Sigmoid colon (tissue), 4 donors: ENCODE results near the gene RASSF5.

ENCODE experiments used
- CTCF ChIP-seq, 4 experiments: fragments of 450-650 bp in 3 of 4; fragments of 200-600 bp in 1 of 4; IDR thresholded peaks; one replicate each; pipeline ENCODE4 v1.5.1; 2016 to 2019; ENCODE audit warnings: antibody characterized with exemption in 4 of 4, mild to moderate bottlenecking in 3 of 4, moderate library complexity in 2 of 4
- EP300 ChIP-seq, 4 donors: sonication (generic); formaldehyde crosslinking; IDR thresholded peaks; one replicate each; pipeline ENCODE4 v1.6.1; 2017; ENCODE audit warnings: antibody characterized with exemption in 4 of 4
- POLR2A ChIP-seq, 2 donors: fragments of 450-650 bp; IDR thresholded peaks; one replicate each; pipeline ENCODE4 v1.6.1; 2016; ENCODE audit warnings: antibody characterized with exemption in 2 of 2, mild to moderate bottlenecking in 2 of 2, moderate library complexity in 2 of 2

- no peak for TF ChIP-seq CTCF (IDR thresholded peaks at IDR 0.05)
- no peak for TF ChIP-seq POLR2A (IDR thresholded peaks at IDR 0.05)
- no peak for TF ChIP-seq EP300 (IDR thresholded peaks at IDR 0.05)
These were observed 70.3 kb downstream of the RASSF5 start for GRCh38 chr1:206577626-206578025.
